HepG2 (cell line): Measurements from ENCODE around the gene AMBRA1. TPM values are rescaled to one million over a fixed set of nuclear protein-coding genes. Genes with fewer than 3 reads are reported as not detected.

Experiments
- ATAC-seq: fragments of 200-7000 bp; cut with Tn5 transposase; 3 replicates; pipeline ENCODE4 v1.9.1; 2020; ENCODE audit warnings: mild to moderate bottlenecking, moderate library complexity
- BruUV-seq: library from RNA; stranded (reverse); fragments of 400-500 nt; replicated peaks from 2 replicates; lab custom pipeline; 2021; lab: Mats Ljungman, UMichigan
- CTCF ChIA-PET: fragments of 300-600 bp; formaldehyde crosslinking; extraction: SDS; loops from one replicate; lab custom pipeline; 2021; ENCODE audit warnings: low total read pairs, inconsistent platforms, low intra/inter-chr PET ratio; lab: Yijun Ruan, JAX
- POLR2A ChIA-PET: fragments of 350-600 bp; sonication (Branson Sonifier 250); formaldehyde crosslinking; loops from one replicate; lab custom pipeline; 2020; ENCODE audit warnings: antibody characterized with exemption, inconsistent platforms; lab: Yijun Ruan, JAX
- DNase-seq: peaks from one replicate; pipeline ENCODE4 v3.0.0-alpha.2; 2015; ENCODE audit warnings: low spot score
- FAIRE-seq: peaks from 3 replicates; lab custom pipeline; 2011; peaks lifted over from hg19 to GRCh38; lab: Jason Lieb, UNC
- H2AFZ ChIP-seq: one replicate; pipeline ENCODE4 v1.6.1; 2011; ENCODE audit warnings: low read length, inconsistent platforms
- H3K27ac ChIP-seq: fragments of 300-600 bp; 3 replicates; pipeline ENCODE4 v1.8.0; 2011; ENCODE audit warnings: mixed run types, mild to moderate bottlenecking, mixed read lengths, low read length, inconsistent platforms; ENCODE audit not compliant: insufficient read depth; ENCODE audit errors: extremely low read length
- H3K27me3 ChIP-seq, 2 experiments: fragments of 200-600 bp in 1 of 2; 2 replicates in 1 of 2; 3 replicates in 1 of 2; pipeline versions ENCODE4 v1.6.0 to v1.8.0; 2011; ENCODE audit warnings: low read length in 2 of 2, mild to moderate bottlenecking in 2 of 2, moderate library complexity in 2 of 2, inconsistent platforms in 1 of 2; ENCODE audit not compliant: insufficient read depth in 2 of 2, control insufficient read depth in 1 of 2
- H3K36me3 ChIP-seq, 2 experiments: fragments of 200-600 bp in 1 of 2; replicated peaks in 1 of 2; 2 replicates in 1 of 2; 3 replicates in 1 of 2; pipeline versions ENCODE4 v1.5.1 to v1.8.0; 2011; ENCODE audit warnings: low read length in 2 of 2, inconsistent platforms in 1 of 2; ENCODE audit not compliant: insufficient read depth in 2 of 2, control insufficient read depth in 1 of 2
- H3K4me1 ChIP-seq: 2 replicates; pipeline ENCODE4 v1.5.1; 2012; ENCODE audit warnings: low read length, inconsistent platforms; ENCODE audit not compliant: insufficient read depth
- H3K4me2 ChIP-seq: 2 replicates; pipeline ENCODE4 v1.6.0; 2011; ENCODE audit warnings: low read depth, low read length, inconsistent platforms
- H3K4me3 ChIP-seq, 3 experiments: fragments of 200-600 bp in 1 of 3; sonication (generic), shearing (Covaris generic) in 1 of 3; replicated peaks in 1 of 3; 2 replicates each; pipeline ENCODE4 v1.5.1; 2011 to 2016; ENCODE audit warnings: low read length in 3 of 3, inconsistent platforms in 2 of 3, low read depth in 2 of 3, mild to moderate bottlenecking in 2 of 3, control low read depth in 1 of 3, mixed read lengths in 1 of 3; ENCODE audit not compliant: insufficient read depth in 1 of 3
- H3K79me2 ChIP-seq: one replicate; pipeline ENCODE4 v1.6.1; 2011; ENCODE audit warnings: low read length, inconsistent platforms; ENCODE audit not compliant: insufficient read depth
- H3K9ac ChIP-seq: 2 replicates; pipeline ENCODE4 v1.6.0; 2011; ENCODE audit warnings: mild to moderate bottlenecking, low read depth, low read length, inconsistent platforms; ENCODE audit not compliant: insufficient read depth
- H3K9me3 ChIP-seq: 2 replicates; pipeline ENCODE4 v1.5.1; 2012; ENCODE audit warnings: mild to moderate bottlenecking, low read length
- H4K20me1 ChIP-seq: 2 replicates; pipeline ENCODE4 v1.6.0; 2011; ENCODE audit warnings: inconsistent platforms, mild to moderate bottlenecking, low read length, moderate library complexity; ENCODE audit not compliant: insufficient read depth
- ATM ChIP-seq: fragments of 450-650 bp; IDR thresholded peaks from 2 replicates; pipeline ENCODE4 v1.7.1; 2017; ENCODE audit warnings: mild to moderate bottlenecking, borderline replicate concordance
- DNMT1 ChIP-seq: sonication (generic); formaldehyde crosslinking; IDR thresholded peaks from 2 replicates; pipeline ENCODE4 v1.5.1; 2020; ENCODE audit warnings: mild to moderate bottlenecking, missing genetic modification reagents
- FOXM1 ChIP-seq: sonication (generic); formaldehyde crosslinking; IDR thresholded peaks from 2 replicates; pipeline ENCODE4 v1.5.0; 2020; ENCODE audit warnings: missing genetic modification reagents
- GFI1 ChIP-seq: sonication (generic); formaldehyde crosslinking; IDR thresholded peaks from 2 replicates; pipeline ENCODE4 v1.5.0; 2020; ENCODE audit warnings: missing genetic modification reagents, mild to moderate bottlenecking, borderline replicate concordance
- KDM6A ChIP-seq: IDR thresholded peaks from 2 replicates; pipeline ENCODE4 v1.6.1; 2016; ENCODE audit warnings: low read depth
- PTBP1 ChIP-seq: fragments of 200-400 bp; formaldehyde crosslinking; IDR thresholded peaks from 2 replicates; pipeline ENCODE4 v1.6.1; 2018; ENCODE audit warnings: low read length, low read depth; ENCODE audit not compliant: poor library complexity, severe bottlenecking
- RBAK ChIP-seq: sonication (generic); formaldehyde crosslinking; IDR thresholded peaks from 2 replicates; pipeline ENCODE4 v1.5.1; 2020; ENCODE audit warnings: mild to moderate bottlenecking, missing genetic modification reagents
- TCF7L2 ChIP-seq: IDR thresholded peaks from 2 replicates; pipeline ENCODE4 v1.6.1; 2011; ENCODE audit warnings: mild to moderate bottlenecking, low read depth, low read length, moderate library complexity
- U2AF1 ChIP-seq: fragments of 200-400 bp; formaldehyde crosslinking; optimal IDR thresholded peaks from 2 replicates; pipeline ENCODE3; 2017; ENCODE audit warnings: mild to moderate bottlenecking, low read depth, low read length
- ZFP37 ChIP-seq: sonication (generic); formaldehyde crosslinking; IDR thresholded peaks from 2 replicates; pipeline ENCODE4 v1.4.0; 2020; ENCODE audit warnings: missing genetic modification reagents, borderline replicate concordance
- WGBS: methylation state at CpG from one replicate; pipeline ENCODE4 v1.1.6; 2017; ENCODE audit warnings: low lambda C conversion rate; 5-methylcytosine and 5-hydroxymethylcytosine counted together
- in situ Hi-C: cut with HindIII; loops from 2 replicates; pipeline ENCODE4 v1.10.0; 2017; ENCODE audit warnings: low pct_unique_long_range_greater_than_20kb; ENCODE audit not compliant: extremely low pct_ligation_motif_present
- intact Hi-C: fragments of 100-400 bp; cut with micrococcal nuclease; formaldehyde crosslinking; loops from one replicate; pipeline ENCODE4 v1.10.0; 2022; ENCODE audit not compliant: unreplicated experiment
- polyA plus RNA-seq, 8 experiments: library from polyadenylated mRNA; depleted of rRNA in 3 of 8; stranded (reverse) in 7 of 8; unstranded in 1 of 8; fragments of >200 nt; fragmentation: Illumina TruSeq in 4 of 8; extraction: Trizol in 4 of 8; gene quantifications; 2 replicates each; pipeline versions ENCODE4 v1.2.1 to v1.2.3, GENCODE V29; 2011 to 2016; ENCODE audit warnings: low read depth in 4 of 8, missing spikeins in 1 of 8, mixed read lengths in 1 of 8; ENCODE audit not compliant: insufficient read depth in 1 of 8
- total RNA-seq, 5 experiments: library from RNA; depleted of rRNA; stranded (reverse); fragments of >200 nt; fragmentation: Illumina TruSeq; extraction: Trizol; gene quantifications; 2 replicates each; pipeline ENCODE4 v1.2.3, GENCODE V29; 2016; ENCODE audit warnings: low read depth in 1 of 5
- TF ChIP-seq, protein P1 (sequence below): sonication (generic); formaldehyde crosslinking; IDR thresholded peaks from 2 replicates; pipeline ENCODE4 v1.4.0; 2020; ENCODE audit warnings: mild to moderate bottlenecking, missing genetic modification reagents
- TF ChIP-seq, protein P2 (sequence below): sonication (generic); formaldehyde crosslinking; IDR thresholded peaks from 2 replicates; pipeline ENCODE4 v1.5.0; 2020; ENCODE audit warnings: mild to moderate bottlenecking, low read depth, missing genetic modification reagents, borderline replicate concordance
- TF ChIP-seq, protein P3 (sequence below): sonication (generic); formaldehyde crosslinking; IDR thresholded peaks from 2 replicates; pipeline ENCODE4 v1.4.0; 2020; ENCODE audit warnings: missing genetic modification reagents

The AMBRA1 gene
- total and polyA plus RNA-seq, 2 of the 13 experiments (the other 11 are each of a cell fraction or from before 2014, with no cell fraction given), result 15.7 to 26.0 TPM

DNA sequence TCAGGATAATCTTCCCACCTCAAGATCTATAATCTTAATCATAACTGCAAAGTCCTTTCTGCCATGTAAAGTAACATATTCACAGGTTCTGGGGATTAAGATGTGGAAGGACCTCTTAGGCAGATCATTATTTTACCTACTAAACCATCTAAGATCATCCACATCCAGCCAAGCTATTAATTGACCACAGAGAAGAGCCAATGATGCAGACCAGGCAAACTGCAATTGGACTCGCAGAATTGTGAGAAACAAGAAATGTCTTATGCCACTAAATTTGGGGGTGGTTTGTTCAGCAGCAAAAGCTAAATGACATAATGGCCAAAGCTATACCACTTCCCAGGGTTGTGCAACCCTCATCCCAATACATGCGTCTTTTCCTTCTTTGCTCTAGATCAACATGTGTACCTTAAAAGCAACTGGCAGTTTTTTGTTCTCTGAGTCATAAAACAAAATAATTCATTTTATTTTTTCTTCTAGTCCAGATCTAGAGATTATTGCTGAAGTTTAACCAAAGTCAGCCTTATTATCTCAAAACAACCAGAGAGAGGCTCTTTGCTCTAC, 113.6 kb downstream of the AMBRA1 start (continued):
- TF ChIP-seq ZFP37 (CRISPR knock-in tag) (no peak), TCF7L2 (no peak), RBAK (no peak)

DNA sequence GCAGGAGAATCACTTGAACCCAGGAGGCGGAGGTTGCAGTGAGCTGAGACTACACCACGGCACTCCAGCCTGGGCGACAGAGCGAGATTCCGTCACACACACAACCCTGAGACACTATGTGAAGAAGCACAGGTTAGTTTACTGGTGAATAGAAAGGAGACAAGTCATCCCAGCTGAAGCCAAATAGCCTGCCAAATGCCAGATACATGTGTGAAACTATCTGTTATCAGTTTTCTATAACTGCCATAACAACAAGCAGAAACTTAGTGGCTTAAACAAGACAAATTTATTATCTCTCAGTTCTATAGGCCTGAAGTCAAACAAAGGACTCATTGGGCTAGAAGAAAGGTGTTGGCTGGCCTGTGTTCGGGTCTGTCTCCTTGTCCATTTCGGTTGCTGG, 114.2 kb downstream of the AMBRA1 start:
- Histone ChIP-seq H3K27me3 (no peaks in the 10 kb centered on the region), H3K27ac (no peak overlapping the region), H2AFZ (no peak overlapping the region), H3K36me3 (peaks cover 14 to 34% of the 10 kb centered on the region in 2 experiments), H3K4me1 (no peaks in the 10 kb centered on the region), H4K20me1 (peaks cover 6% of the 10 kb centered on the region; the same call in 1 of the 2 replicates), H3K4me2 (no peak overlapping the region), H3K9ac (no peak overlapping the region), H3K4me3 (no peak overlapping the region), H3K79me2 (peaks cover 5% of the 10 kb centered on the region), H3K9me3 (no peaks in the 10 kb centered on the region)
- no peak for TF ChIP-seq DNMT1 (CRISPR knock-in tag)
- 99% methylated on average over 7 of the region's 7 CpGs for WGBS
- in situ Hi-C loops (no loop called here), intact Hi-C loops (no loop called here)
- no TSS peak for BruUV-seq
- CTCF ChIA-PET, result no interaction called here
- DNase-seq (no peak), FAIRE-seq (no peak), ATAC-seq (no peak)
- POLR2A ChIA-PET, result no interaction called here

DNA sequence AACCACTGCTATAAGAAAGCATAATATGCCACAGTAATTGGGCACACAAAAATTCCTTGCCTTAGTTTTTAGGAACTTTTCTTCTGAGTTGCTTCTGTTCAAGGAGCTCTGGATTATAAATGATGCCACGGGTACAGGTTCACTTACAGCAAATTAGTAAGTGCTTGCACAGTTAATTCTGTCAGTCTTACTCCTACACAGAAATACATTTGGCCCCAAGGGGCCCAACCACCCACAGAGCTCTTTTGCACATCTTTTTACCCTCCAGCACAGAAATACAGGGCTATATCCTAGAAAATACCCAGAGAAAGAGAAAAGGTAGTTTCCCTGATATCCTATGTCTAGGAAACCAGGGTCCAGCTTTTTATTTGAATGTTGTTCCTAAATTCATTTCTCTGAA, 115.6 kb downstream of the AMBRA1 start:
- Histone ChIP-seq H3K9ac (no peak overlapping the region), H3K4me1 (peaks cover 2% of the 10 kb centered on the region), H3K36me3 (peaks cover 13 to 24% of the 10 kb centered on the region in 2 experiments), H2AFZ (no peak overlapping the region), H3K79me2 (peaks cover 5% of the 10 kb centered on the region), H3K9me3 (no peaks in the 10 kb centered on the region), H3K4me2 (no peak overlapping the region), H3K27me3 (no peaks in the 10 kb centered on the region), H4K20me1 (peaks cover 13% of the 10 kb centered on the region), H3K27ac (no peak overlapping the region), H3K4me3 (no peak overlapping the region)
- ChIA-PET CTCF (no interaction called here), POLR2A (interaction anchor here (0.7 kb wide), 1 partner anchor 17 kb away, joined by 5 read pairs; no protein-coding TSS in a partner anchor)
- in situ Hi-C loops (no loop called here), intact Hi-C loops (no loop called here)
- ATAC-seq (no peak), FAIRE-seq (no peak), DNase-seq (no peak)
- no TSS peak for BruUV-seq
- 95% methylated on average over 1 of the region's 1 CpG for WGBS
- no peak for TF ChIP-seq FOXM1 (CRISPR knock-in tag)
- TF ChIP-seq, protein P1, sequence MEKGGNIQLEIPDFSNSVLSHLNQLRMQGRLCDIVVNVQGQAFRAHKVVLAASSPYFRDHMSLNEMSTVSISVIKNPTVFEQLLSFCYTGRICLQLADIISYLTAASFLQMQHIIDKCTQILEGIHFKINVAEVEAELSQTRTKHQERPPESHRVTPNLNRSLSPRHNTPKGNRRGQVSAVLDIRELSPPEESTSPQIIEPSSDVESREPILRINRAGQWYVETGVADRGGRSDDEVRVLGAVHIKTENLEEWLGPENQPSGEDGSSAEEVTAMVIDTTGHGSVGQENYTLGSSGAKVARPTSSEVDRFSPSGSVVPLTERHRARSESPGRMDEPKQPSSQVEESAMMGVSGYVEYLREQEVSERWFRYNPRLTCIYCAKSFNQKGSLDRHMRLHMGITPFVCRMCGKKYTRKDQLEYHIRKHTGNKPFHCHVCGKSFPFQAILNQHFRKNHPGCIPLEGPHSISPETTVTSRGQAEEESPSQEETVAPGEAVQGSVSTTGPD (CRISPR knock-in tag), result no peak
- no peak for TF ChIP-seq PTBP1
- no peak for TF ChIP-seq ATM
- TF ChIP-seq, protein P2, sequence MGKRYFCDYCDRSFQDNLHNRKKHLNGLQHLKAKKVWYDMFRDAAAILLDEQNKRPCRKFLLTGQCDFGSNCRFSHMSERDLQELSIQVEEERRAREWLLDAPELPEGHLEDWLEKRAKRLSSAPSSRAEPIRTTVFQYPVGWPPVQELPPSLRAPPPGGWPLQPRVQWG (CRISPR knock-in tag), result no peak
- TF ChIP-seq KDM6A (CRISPR knock-in tag), result no peak
- TF ChIP-seq, protein P3, sequence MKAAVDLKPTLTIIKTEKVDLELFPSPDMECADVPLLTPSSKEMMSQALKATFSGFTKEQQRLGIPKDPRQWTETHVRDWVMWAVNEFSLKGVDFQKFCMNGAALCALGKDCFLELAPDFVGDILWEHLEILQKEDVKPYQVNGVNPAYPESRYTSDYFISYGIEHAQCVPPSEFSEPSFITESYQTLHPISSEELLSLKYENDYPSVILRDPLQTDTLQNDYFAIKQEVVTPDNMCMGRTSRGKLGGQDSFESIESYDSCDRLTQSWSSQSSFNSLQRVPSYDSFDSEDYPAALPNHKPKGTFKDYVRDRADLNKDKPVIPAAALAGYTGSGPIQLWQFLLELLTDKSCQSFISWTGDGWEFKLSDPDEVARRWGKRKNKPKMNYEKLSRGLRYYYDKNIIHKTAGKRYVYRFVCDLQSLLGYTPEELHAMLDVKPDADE, result no peak
- TF ChIP-seq U2AF1, result no peak
- no peak for TF ChIP-seq GFI1 (CRISPR knock-in tag)
